GM19193 (cell line): Measurements from ENCODE around the gene TTLL8.

Experiments used
- POLR2A ChIP-seq: IDR thresholded peaks from 4 replicates; pipeline ENCODE4 v1.6.1; 2011; ENCODE audit not compliant: insufficient read depth, insufficient read length; ENCODE audit errors: extremely low read depth

The TTLL8 gene

DNA sequence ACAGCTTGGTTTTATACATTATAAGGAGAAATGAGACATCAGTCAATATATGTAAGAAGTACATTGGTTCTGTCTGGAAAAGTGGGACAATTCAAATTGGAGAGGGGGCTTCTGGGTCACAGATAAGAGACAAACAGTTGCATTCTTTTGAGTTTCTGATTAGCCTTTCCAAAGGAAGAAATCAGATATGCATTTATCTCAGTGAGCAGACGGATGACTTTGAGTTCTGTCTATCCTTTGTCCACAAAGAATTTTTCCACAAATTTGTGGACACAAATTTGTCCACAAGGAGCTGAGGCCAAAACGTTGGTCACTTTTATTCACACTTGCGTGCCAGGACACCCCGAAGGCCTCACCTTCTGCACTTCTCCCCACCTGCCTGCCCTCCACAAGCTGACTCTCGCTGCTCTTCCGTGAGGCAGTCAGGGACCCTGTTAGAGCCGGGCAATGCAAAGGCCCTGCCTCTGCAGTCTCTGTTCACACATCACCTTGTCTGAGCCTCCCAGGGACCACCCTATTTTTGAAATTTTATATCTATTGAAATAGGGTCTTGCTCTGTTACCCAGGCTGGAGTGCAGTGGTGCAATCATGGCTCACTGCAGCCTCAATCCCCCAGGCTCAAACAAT lies 66.1 kb downstream of the TTLL8 start:
- no peak for TF ChIP-seq POLR2A

GRCh38 chr22:49991167-49991566 lies 66.9 kb downstream of the TTLL8 start:
- no peak for TF ChIP-seq POLR2A

- TF ChIP-seq POLR2A: no peak
Measured at GRCh38 chr22:49986325-49986724, 71.8 kb downstream of the TTLL8 start.

GRCh38 chr22:49983148-49984042 lies 74.7 kb downstream of the TTLL8 start:
- no peak for TF ChIP-seq POLR2A

GRCh38 chr22:49979587-49980264 lies 78.4 kb downstream of the TTLL8 start:
- no peak for TF ChIP-seq POLR2A

GRCh38 chr22:49977578-49977977 lies 80.5 kb downstream of the TTLL8 start:
- no peak for TF ChIP-seq POLR2A

GRCh38 chr22:49976439-49977175 lies 81.5 kb downstream of the TTLL8 start:
- no peak for TF ChIP-seq POLR2A

DNA sequence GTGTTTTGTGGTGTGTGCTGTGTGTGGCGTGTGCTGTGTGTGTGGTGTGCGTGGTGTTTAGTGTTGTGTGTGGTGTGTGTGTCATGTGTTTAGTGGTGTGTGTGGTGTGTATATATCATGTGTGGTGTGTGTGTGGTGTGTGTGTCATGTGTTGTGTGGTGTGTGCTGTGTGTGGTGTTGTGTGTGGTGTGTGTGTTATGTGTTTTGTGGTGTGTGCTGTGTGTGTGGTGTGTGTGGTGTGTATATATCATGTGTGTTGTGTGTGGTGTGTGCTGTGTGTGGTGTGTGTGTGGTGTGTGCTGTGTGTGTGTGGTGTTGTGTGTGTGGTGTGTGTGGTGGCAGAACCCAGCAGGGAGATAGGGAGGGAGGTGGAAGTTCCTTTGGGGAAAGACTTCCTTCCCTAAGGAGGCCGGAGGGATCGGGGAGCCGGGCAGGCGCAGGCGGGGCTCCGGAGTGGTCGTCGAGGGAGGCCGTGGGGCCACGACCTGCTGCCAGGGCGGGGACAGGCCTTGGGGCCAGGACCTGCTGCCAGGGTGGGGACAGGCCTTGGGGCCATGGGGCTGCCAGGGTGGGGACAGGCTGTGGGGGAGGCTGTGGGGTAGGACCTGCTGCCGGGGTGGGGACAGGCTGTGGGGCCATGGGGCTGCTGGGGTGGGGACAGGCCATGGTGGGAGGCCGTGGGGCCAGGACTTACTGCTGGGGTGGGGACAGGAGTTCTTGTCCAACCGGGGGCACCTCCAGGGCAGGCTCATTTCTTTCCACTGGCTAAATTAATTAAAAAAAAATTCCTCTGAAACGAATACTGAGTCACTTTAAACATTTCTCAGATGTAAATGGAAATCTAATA lies 82.3 kb downstream of the TTLL8 start:
- no peak for TF ChIP-seq POLR2A

DNA sequence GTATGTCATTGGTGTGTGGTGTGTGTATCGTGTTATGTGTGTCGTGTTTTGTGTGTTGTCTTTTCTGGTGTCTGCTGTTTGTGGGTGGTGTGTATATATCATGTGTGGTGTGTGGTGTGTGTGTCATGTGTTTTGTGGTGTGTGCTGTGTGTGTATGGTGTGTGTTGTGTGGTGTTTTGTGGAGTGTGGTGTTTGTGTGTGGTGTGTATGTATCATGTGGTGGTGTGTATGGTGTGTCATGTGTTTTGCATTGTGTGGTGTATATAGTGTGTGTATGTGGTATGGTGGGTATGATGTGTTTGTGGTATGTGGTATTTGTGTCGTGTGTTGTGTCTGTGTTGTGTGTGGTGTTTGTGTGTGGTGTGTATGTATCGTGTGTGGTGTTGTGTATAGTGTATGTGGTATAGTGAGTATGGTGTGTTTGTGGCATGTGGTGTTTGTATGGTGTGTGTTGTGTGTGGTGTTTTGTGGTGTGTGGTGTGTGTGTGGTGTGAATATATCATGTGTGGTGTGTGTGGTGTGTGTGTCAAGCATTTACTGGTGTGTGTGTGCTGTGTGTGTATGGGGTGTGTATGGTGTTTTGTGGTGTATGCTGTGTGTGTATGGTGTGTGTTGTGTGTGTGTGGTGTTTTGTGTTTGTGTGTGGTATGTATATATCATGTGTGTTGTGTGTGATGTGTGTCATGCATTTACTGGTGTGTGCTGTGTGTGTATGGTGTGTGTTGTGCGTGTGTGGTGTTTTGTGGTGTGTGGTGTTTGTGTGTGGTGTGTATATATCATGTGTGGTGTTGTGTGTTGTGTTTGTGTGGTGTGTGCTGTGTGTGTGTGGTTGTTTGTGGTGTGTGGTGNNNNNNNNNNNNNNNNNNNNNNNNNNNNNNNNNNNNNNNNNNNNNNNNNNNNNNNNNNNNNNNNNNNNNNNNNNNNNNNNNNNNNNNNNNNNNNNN lies 84.8 kb downstream of the TTLL8 start:
- TF ChIP-seq POLR2A: no peak

DNA sequence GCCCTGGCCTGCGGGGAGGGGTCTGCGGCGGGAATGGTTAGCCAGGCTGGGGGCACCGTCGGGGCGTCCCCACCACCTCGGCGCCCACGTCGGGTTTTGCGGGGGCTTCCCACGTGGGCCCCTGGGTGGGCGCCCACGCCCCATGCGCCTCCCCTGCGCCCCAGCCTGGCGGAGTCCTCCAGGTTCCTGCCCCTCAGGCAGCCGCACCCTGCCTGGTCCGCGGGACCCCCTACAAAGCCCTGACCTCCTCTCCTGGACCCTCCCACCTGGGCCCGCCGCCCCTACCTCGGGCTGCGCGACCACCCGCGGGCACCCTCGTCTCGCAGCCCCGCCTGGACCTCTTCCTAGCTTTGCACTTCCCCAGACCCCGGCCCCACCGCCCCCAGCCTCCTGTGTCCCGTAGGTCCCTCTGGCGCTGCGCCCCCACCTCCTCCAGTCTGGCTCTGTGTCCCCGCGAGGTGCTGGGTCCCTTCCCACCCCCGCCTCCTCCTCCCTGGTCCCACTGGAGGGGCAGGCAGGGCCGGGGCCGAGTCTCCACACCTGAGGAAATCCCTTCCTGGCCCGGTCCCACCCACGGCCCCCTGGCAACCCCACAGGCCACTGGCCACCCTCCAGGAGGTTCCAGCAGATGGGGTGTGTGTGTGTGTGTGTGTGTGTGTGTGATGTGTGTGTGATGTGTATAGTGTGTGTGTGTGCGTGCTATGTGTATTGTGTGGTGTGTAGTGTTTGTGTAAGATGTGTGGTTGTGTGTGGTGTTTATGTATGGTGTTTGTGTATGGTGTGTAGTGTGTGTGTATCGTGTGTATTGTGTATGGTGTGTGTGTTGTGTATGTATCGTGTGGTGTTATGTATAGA lies 85.7 kb downstream of the TTLL8 start:
- no peak for TF ChIP-seq POLR2A

- peak; percentile 17 for TF ChIP-seq POLR2A
Measured at GRCh38 chr22:49971232-49972162, 86.6 kb downstream of the TTLL8 start.
